ENCODE data around the gene EYA4. TPM values are rescaled to one million over a fixed set of nuclear protein-coding genes. Genes with fewer than 3 reads are reported as not detected.

The EYA4 gene
- total RNA-seq, 1 experiment from 2014 or later = not detected

- no TSS peak for BruUV-seq (replicated peaks)
- intact Hi-C loops (cut with micrococcal nuclease; ENCODE audit: unreplicated experiment) = no loop called here
- H3K36me3 Mint-ChIP-seq (ENCODE audit: insufficient read depth, unreplicated experiment) = no peaks in the 10 kb centered on the region
- no peak overlapping the region for H3K4me3 Mint-ChIP-seq (ENCODE audit: unreplicated experiment)
- Histone ChIP-seq H3K27me3 (replicated peaks; ENCODE audit: control insufficient read depth, insufficient read depth, low read length) (no peaks in the 10 kb centered on the region), H3K4me1 (no peaks in the 10 kb centered on the region), H3K9me3 (no peaks in the 10 kb centered on the region), H3K36me3 (ENCODE audit: control insufficient read depth, insufficient read depth, low read length) (no peaks in the 10 kb centered on the region), H3K4me3 (ENCODE audit: low read depth, low read length) (no peak overlapping the region)
- H3K27ac Mint-ChIP-seq (ENCODE audit: unreplicated experiment) = no peak overlapping the region
- H3K4me1 Mint-ChIP-seq (ENCODE audit: low read depth, unreplicated experiment) = no peaks in the 10 kb centered on the region
- DNase-seq = no peak
- no peaks in the 10 kb centered on the region for H3K9me3 Mint-ChIP-seq (ENCODE audit: unreplicated experiment)
- ChIA-PET POLR2A (no interaction called here), CTCF (no interaction called here)
- TF ChIP-seq, protein P1, sequence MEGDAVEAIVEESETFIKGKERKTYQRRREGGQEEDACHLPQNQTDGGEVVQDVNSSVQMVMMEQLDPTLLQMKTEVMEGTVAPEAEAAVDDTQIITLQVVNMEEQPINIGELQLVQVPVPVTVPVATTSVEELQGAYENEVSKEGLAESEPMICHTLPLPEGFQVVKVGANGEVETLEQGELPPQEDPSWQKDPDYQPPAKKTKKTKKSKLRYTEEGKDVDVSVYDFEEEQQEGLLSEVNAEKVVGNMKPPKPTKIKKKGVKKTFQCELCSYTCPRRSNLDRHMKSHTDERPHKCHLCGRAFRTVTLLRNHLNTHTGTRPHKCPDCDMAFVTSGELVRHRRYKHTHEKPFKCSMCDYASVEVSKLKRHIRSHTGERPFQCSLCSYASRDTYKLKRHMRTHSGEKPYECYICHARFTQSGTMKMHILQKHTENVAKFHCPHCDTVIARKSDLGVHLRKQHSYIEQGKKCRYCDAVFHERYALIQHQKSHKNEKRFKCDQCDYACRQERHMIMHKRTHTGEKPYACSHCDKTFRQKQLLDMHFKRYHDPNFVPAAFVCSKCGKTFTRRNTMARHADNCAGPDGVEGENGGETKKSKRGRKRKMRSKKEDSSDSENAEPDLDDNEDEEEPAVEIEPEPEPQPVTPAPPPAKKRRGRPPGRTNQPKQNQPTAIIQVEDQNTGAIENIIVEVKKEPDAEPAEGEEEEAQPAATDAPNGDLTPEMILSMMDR (IDR thresholded peaks at IDR 0.05; ENCODE audit: insufficient read depth in 1 of 2, low read depth in 1 of 2, low read length in 1 of 2, severe bottlenecking in 1 of 2, unreplicated experiment in 1 of 2) = no peak
- H3K27me3 Mint-ChIP-seq (ENCODE audit: insufficient read depth, unreplicated experiment) = peaks cover 3% of the 10 kb centered on the region
Observed at GRCh38 chr6:133541040-133541439, 299.9 kb downstream of the EYA4 start.

DNA sequence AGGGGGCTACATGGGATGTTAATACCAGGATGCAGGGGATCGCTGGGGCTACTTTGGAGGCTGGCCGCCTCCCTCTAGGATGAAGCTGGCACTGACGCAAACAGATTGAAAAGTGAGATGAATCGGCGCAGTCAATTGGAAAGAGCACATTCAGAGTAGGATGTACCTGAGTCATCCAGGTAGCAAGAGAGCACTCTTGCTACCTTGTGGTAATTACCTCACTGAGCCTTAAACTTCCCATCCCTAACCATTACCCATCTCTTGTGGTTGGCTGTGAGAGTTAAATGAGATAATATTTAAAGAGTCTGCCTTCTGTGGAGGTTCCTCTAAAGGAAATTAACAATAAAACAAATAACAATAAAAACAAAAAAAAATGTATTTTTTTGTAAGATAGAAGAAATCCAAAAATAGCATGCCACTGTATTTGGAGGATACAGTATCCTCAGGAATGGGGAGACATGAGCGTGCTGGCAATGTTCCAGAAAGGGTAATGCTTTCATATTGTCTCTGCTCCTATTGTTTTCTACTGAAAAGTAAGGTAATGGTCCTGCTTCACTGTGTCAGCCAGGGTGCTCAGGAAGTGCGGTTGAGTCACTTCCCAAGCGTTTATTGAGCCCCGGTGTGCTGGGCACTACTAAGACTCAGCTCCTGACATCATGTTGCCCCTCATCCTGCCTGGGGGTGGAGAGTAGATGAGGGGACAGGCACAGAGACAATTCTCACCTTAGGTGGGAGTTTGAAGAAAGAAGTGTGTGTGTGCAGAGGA lies 301.1 kb downstream of the EYA4 start:
- H3K4me3 Mint-ChIP-seq (ENCODE audit: unreplicated experiment) = no peak overlapping the region
- Histone ChIP-seq H3K36me3 (ENCODE audit: control insufficient read depth, insufficient read depth, low read length) (no peaks in the 10 kb centered on the region), H3K4me3 (ENCODE audit: low read depth, low read length) (no peak overlapping the region), H3K4me1 (no peaks in the 10 kb centered on the region), H3K9me3 (no peaks in the 10 kb centered on the region), H3K27me3 (replicated peaks; ENCODE audit: control insufficient read depth, insufficient read depth, low read length) (no peaks in the 10 kb centered on the region)
- TF ChIP-seq, protein P1 (IDR thresholded peaks at IDR 0.05; ENCODE audit: insufficient read depth in 1 of 2, low read depth in 1 of 2, low read length in 1 of 2, severe bottlenecking in 1 of 2, unreplicated experiment in 1 of 2) = no peak
- H3K27me3 Mint-ChIP-seq (ENCODE audit: insufficient read depth, unreplicated experiment) = peaks cover 3% of the 10 kb centered on the region
- H3K4me1 Mint-ChIP-seq (ENCODE audit: low read depth, unreplicated experiment) = no peaks in the 10 kb centered on the region
- intact Hi-C loops (cut with micrococcal nuclease; ENCODE audit: unreplicated experiment) = no loop called here
- ChIA-PET POLR2A (no interaction called here), CTCF (no interaction called here)
- no peaks in the 10 kb centered on the region for H3K36me3 Mint-ChIP-seq (ENCODE audit: insufficient read depth, unreplicated experiment)
- no peak overlapping the region for H3K27ac Mint-ChIP-seq (ENCODE audit: unreplicated experiment)
- no peaks in the 10 kb centered on the region for H3K9me3 Mint-ChIP-seq (ENCODE audit: unreplicated experiment)
- BruUV-seq (replicated peaks) = no TSS peak
- no peak for DNase-seq

- H3K4me3 Mint-ChIP-seq (ENCODE audit: unreplicated experiment) = no peak overlapping the region
- Histone ChIP-seq H3K36me3 (ENCODE audit: control insufficient read depth, insufficient read depth, low read length) (no peaks in the 10 kb centered on the region), H3K4me1 (peaks cover 8% of the 10 kb centered on the region; the same call in 1 of the 2 replicates), H3K27me3 (replicated peaks; ENCODE audit: control insufficient read depth, insufficient read depth, low read length) (no peaks in the 10 kb centered on the region), H3K4me3 (ENCODE audit: low read depth, low read length) (no peak overlapping the region), H3K9me3 (no peaks in the 10 kb centered on the region)
- peaks cover 3% of the 10 kb centered on the region for H3K27me3 Mint-ChIP-seq (ENCODE audit: insufficient read depth, unreplicated experiment)
- ChIA-PET POLR2A (no interaction called here), CTCF (no interaction called here)
- H3K36me3 Mint-ChIP-seq (ENCODE audit: insufficient read depth, unreplicated experiment) = no peaks in the 10 kb centered on the region
- H3K27ac Mint-ChIP-seq (ENCODE audit: unreplicated experiment) = no peak overlapping the region
- H3K9me3 Mint-ChIP-seq (ENCODE audit: unreplicated experiment) = peaks cover 9% of the 10 kb centered on the region
- H3K4me1 Mint-ChIP-seq (ENCODE audit: low read depth, unreplicated experiment) = peaks cover 11% of the 10 kb centered on the region
- DNase-seq = no peak
- no TSS peak for BruUV-seq (replicated peaks)
- intact Hi-C loops (cut with micrococcal nuclease; ENCODE audit: unreplicated experiment) = no loop called here
- TF ChIP-seq, protein P1 (IDR thresholded peaks at IDR 0.05; ENCODE audit: insufficient read depth in 1 of 2, low read depth in 1 of 2, low read length in 1 of 2, severe bottlenecking in 1 of 2, unreplicated experiment in 1 of 2) = no peak
Observed at GRCh38 chr6:133544419-133544818, 303.3 kb downstream of the EYA4 start.
